Activated CD4-positive, alpha-beta T cell treated with anti-CD3 and anti-CD28 coated beads for 48 hours (primary cell): Measurements from ENCODE around the gene BCCIP.

Experiments
- DNase-seq: peaks from one replicate; pipeline ENCODE4 v3.0.0-alpha.2; 2020

BCCIP gene

DNA sequence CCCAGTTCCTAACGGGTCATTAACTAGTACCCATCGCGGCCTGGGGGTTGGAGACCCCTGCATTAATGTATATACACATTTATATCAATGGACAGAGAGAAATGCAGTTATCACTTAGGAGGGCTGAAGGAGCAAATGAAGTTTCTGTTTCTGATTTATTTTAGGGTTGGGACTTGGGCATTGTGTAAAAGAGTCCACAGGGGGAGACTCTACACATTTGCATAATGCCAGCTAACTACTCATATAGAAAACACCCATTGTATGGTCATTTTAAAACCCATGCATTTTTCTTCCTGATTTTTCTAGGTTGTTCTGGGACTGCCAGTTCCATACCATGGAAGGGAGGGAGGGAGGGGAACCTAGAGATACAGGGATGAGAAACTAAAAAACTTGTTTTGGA is 23.5 kb downstream of the BCCIP start:
- DNase-seq, result no peak

DNA sequence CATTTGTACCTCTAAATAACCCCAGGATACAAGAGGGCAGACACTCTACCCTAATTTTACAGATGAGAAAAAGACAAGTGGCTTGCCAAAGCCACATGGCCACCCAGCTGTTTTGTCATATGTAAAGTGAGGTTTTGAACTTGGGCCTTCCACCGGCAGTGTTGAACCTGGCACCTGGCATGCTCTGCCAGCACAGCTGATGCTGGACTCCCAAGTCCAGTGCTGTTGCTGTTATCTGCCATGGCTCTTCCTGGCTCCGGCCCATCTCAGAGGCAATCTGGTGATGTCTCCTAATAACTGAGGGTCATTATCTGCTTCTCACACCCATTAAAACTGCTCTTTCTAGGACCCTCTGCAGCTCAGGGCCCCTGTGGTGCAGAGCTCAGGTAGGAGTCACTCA is 25.0 kb downstream of the BCCIP start:
- DNase-seq, result no peak

DNA sequence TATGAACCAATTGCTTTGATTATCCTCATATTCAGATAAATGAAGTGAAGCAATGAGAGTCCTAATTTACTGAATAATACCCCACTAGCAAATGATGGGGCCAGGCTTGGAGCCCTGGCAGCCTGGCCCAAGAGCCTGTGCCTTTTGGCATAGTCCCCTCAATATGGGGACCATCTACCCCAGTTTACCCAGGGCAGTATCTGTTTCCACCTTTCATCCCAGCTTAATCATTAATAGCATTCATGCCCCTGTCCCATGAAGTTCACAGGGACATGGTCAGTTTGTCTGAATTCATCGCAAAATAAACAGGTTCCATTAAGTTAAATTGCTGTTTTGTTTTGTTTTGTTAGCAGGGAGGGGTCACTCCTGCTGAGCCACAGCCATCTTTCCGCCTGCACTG is 25.5 kb downstream of the BCCIP start:
- DNase-seq, result no peak

DNA sequence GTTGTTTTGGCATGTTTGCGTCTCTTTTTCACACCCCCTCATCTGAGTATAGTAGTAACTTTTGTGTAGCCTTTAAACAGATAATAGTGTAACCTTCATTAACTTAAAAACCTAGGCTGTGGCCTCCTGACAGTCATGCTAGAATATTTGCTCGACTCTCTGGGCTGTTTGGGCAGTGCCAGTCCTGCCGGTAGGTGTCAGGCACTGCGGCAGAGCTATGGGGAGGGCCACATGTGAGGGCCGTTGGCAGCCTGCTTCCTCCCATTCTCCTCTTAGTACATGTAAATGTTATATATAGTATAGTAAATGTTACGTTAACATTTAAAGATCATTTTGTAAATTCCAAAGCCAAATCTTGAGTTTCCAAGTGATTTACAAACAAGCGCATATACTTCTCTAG is 26.1 kb downstream of the BCCIP start:
- no peak for DNase-seq

DNA sequence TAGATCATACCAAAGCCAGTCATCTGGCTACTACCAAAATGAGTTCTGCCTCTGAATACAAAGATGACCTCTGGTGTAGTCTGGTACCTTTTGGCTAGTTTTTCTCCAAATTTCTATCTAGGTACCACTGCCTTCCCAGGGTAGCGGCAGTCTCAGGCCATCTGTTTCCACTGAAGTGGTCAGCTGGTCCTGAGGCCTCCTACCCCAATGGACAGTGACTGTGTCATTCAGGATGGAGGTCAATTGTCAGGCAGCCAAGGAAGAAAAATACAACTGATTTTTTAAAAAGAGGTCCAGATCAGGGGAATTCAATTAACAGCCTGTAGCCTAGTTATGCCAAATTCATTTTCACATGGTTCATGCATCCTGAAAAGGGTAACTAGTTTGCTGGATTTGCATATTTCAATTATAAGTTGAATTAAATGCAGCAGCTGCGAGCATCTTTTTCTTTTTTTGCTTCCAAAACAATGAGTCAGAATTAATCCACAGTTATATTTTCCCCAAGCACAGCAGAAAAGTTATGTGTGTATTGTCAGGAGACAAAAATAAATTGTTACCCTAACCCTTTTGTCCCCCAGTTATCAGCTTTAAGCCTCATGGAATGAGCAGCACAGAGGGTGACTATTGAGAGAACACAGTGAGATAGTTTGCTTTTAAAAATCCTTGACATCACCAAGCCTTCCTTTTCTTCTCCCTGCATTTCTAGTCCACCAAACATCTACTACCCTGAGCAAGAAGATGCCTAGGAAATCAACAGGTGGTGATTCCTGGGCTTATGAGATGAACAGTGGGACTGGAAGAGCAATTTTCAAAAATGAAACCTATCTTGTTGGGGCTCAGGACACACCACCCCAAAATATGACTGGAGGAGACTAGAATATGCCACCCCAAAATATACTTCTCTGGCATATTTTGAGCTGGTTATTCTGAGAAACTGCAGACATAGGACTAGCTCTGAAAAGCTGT is 27.7 kb downstream of the BCCIP start:
- no peak for DNase-seq

DNA sequence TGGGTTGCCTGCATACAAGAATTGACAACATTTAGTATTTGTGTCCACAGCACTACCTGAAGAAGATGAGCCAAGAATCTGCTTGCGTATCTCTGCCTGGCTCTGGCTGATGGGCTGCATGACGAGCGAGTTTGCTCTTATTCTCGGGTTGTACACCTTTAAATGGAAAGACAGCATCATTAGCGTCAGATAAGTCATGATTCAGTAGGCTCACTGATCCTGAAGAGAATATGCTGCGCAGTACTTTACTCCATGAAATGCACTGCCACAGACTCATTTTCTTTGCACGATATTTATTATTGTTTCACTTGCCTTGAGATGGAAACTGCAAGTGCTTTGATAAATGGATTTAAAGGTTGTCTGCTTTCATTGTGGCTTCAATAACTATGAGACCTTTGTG is 29.1 kb downstream of the BCCIP start:
- no peak for DNase-seq

DNA sequence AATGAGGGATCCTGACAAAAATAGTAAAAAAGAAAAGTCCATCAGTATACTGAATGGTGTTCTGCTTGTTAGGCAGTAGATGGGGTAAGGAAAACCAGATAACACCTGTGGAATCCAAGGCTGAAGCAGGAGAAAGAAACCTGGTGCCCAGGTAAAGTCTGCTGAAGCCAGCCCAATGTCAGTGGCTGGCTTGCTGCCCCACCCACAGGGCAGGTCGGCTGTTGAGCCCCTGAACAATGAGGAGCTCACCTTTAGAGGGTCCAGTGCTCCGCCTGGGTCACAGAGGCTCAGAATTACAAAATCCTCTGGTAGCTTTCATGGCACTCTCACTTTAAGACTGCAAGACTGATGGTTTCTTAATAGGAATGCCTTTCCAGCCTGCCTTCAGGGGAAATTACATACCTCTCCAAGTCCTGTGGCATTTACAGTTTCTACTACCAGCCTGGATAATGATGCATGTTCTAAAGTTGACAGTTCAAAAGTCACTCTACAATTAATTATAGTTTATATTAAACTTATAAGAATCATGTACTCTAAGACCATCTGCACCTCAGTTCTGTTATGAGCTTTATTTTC is 33.9 kb downstream of the BCCIP start:
- no peak for DNase-seq

DNA sequence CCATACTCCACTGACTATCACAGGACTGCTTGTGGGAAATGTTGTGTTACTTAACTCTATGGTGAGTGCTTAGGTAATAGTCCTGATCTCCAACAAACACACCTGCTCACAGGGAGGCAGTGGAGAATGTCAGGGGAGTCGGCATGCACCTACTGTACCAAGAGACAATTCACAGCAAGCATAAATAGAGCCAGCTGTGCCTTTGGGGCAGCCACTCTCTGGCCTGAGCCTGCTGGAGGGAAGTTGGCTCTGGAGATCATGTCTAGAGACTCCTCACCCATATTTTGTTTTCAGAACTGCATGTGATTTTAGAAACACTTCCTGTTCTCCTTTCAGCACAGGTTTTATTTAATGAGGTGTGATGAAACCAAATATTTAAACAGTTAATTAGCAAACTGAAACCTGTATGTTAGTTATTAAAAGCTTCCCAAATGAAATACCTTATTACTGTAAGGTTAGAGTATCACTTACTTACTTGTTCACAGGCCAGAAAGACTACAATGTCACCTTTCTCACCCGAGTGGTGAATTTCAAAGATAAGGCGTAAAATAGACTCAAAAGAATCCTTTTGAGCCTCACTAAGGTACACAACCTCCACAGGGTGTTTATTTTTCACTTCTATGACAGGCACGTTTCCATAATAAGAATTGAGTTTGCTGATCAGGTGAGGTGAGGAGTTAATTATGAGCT is 35.9 kb downstream of the BCCIP start:
- no peak for DNase-seq

DNA sequence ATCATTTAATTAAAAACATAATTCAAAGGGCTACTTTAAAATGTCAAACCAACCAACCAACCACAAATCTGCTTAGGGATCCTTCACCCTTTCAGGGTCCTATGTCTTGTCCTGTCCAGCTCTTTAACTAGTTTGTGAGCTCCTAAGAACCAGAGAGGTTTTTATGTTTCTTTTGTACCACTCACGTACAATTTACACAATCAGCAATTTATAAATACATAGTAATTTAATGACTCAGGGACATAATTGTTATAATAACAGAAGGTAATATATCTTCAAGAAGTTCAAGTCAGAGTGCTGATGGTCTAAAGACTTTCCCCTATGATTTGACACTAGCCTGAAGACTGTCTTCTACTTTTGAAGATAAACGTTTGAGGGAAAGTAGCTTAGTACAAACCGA is 41.8 kb downstream of the BCCIP start:
- DNase-seq, result no peak

DNA sequence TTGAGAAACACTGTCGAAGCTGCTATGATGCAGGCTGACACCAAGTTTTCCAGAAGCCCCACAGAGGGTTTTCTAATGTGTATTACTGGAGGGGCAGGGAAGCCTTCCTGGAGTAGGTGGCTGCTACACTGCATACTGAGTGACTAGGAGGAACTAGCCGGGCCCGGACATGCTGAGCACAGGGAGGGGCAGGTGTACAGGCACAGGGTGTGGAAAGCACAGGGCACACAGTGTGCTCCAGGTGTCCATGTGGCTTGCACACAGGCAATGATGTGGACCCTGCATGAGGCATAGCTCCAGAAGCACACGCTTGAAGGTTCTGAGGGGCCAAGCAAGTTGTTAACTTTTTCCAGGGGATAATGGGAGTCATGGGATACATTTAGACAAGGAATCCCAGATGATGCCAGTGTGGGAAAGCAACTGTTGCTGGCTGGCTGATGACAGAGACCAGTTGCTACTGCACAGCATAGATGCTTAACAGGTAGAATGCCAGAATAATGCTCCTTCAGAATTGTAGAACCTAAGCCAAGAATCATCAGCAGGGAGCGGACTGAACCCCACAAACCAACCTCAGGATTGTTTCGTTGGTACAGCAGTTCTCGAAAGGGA is 43.2 kb downstream of the BCCIP start:
- DNase-seq, result no peak

DNA sequence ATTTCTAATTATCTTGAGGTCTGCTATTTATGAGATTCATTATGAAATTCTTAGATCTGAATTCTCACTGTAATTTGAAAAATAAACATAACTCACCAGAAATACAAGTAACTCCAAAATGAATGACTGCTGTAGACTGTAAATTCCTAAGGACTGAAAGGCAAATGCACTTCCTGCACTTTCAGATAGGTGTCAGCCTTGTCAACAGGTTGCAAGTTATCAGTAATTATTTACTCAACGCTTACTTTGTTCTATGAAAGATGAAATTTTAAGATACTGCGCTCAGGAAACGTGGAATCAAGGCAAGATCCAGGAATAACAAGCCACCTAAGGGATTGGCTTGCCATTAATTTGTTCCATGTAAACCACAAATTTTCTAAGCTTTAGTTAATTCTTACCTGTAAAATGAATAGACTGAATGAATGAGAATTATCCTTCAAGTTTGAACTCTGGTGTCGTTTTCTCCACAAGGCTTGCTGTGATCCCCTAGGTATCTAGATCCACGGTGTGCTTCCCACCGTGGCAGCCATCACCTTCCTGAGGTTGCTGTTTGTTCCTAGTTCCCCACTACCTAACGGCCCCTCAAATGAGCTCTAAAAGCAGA is 45.1 kb downstream of the BCCIP start:
- DNase-seq, result peak; percentile 11

DNA sequence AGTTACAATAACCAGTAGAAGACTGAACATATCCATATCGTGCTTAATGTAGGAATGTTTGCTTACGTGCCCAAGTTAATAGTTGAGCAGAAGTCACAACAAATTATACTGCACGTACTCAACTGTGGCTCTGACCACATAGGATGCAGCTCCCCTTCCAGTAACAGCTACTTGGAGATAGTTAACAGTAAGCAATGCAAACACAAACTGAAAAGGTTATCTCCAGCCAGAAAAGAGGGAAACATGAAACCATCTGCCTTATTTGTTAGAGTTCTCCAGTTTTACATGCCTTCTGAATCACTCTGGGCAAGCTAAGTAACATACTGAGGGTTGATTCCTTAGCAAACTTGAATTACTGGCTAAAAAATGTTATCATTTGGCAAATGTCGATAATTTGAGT is 48.0 kb downstream of the BCCIP start:
- DNase-seq, result no peak

DNA sequence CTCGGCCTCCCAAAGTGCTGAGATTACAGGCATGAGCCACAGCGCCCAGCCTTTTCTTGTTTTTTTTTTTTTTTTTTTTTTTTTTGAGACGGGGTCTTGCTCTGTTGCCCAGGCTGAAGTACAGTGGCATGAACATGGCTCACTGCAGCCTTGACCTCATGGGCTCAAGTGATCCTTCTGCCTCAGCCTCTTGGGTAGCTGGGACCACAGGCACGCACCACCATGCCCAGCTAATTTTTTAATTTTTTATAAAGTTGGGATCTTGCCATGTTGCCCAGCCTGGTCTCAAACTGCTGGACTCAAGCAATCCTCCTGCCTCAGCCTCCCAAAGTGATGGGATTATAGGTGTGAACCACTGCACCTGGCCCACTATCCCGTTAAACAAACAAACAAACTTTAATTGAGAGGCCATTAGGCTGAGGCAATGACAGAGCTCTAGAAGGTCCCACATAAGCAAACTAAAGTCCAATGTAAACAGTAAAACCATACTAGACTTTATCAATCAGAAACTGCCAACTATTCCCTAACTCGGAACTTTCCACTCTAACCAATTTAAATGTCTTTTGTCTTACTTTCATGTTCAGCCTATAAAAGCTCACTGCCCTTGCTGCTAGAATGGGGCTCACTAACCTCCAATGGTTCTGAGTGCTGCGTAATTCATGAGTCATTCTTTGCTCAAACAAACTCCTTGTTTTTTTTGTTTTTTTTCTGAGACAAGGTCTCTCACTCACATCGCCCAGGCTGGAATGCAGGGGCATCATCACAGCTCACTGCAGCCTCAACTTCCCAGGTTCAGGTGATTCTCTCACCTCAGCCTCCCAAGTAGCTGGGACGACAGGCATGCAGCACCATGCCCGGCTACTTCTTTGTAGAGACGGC is 55.9 kb downstream of the BCCIP start:
- DNase-seq, result no peak

DNA sequence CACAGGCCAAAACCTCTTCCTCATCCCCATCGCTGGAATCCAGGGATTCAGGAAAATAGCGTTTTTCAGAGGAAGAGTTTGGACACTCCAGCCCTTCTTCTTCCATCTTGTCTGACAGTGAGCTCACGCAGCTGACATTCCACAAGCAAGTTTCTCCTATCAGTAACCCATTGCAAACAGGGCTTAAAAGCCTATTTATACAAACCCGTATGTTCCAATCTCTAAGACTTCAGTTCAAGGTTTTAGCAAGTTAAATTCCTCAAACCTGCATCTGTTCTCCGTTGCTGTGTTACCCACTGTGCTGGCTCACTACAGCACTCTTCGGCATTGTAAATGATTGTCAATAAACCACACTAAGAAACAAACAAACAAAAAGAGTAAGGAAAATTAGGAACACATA is 57.4 kb downstream of the BCCIP start:
- no peak for DNase-seq

DNA sequence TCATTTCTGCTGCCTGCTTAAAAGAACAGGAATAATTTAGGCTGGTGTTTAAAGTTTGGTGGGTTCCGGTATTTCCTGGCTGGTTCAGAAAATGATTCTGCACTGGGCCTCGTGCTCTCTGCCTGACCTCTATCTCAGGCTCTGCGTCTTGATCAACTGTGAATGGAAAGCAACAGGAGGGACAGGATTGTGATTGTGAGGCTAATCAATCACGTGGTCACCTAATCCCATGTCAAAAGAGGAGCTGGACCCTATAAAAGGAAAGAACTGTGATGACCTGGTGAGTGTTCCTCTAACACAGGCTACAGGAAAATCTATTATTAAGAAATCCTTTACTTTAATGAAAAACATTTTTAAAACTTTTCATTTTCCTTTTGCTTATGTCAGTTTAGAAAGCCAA is 57.8 kb downstream of the BCCIP start, which contains the start of gene DHX32:
DHX32 (minus strand) TSS at position 101 of the 400 bp plus-strand sequence. CDS start 468 bp downstream, outside the sequence.
- no peak for DNase-seq

DNA sequence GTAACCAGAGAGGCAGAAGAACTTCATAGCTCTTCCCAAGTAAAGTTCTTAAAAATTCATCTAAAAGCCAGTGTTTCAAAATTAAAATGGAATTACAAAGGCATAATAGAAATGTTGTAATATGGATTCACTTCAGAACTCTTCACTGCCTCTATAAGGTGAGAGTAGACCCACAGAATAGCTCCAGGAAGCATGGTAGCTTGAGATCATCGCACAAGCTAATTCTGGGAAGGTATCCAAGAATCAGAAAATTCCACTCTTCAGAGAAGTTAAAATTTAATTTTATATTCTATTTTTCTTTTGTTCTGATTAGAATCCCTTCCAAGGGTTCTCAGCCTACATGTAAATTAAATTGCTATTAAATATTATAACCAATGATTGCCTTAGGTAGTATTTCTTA is 59.2 kb downstream of the BCCIP start:
- DNase-seq, result no peak

DNA sequence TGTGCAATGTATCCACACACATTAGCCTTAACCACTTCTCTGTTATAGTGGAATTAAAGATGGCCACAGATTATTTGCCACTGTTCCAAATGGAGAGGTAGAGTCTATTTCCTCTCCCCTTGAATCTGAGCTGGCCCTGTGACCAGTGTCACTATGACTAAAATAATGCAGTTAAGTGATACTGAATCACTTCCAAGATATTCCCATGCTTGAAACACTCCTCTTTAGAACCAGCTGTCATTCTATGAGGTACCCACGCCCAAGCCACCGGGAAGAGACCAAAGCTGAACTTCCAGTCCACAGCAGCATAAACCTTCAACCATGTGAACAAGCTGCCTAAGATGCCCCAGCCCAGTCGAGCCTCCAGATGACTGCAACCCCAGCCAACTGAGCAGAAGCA is 59.9 kb downstream of the BCCIP start:
- DNase-seq, result no peak
